Measurements from ENCODE around the gene RBBP9. TPM values are rescaled to one million over a fixed set of nuclear protein-coding genes. Genes with fewer than 3 reads are reported as not detected.

Gene RBBP9
- total and polyA plus RNA-seq, 4 donors = 6.4 to 9.5 (median 7.0) TPM

DNA sequence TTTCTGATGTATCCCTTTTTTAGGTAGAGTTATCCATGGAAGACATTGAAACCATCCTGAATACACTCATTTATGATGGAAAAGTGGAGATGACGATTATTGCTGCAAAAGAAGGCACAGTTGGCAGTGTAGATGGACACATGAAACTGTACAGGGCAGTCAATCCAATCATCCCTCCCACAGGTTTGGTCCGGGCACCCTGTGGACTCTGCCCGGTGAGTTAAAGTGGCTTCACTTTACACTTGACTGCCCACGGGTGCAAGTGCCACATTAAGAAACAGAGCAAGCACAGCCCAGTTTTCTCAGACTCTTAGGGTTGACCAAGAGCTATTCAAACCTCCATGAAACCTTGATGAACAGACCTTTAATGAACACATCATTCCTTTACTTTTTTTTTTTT lies 15.4 kb downstream of the RBBP9 start:
- 67% methylated on average over 4 of the region's 4 CpGs for WGBS
- no peak overlapping the region for H3K4me3 ChIP-seq (ENCODE audit: low read depth in 1 of 3, low read length in 3 of 3)
- no peaks in the 10 kb centered on the region for H3K9me3 ChIP-seq (ENCODE audit: control insufficient read depth in 4 of 4, low read length in 3 of 4)
- peaks cover 6 to 43% (median 26%) of the 10 kb centered on the region in 4 donors for H3K36me3 ChIP-seq (ENCODE audit: control insufficient read depth in 4 of 4, insufficient read depth in 3 of 4, low read depth in 1 of 4, low read length in 3 of 4)
- H3K4me1 ChIP-seq (ENCODE audit: control insufficient read depth in 4 of 4, insufficient read depth in 4 of 4, low read length in 3 of 4) = peaks cover 0 to 14% (median 7%) of the 10 kb centered on the region in 4 donors
- TF ChIP-seq HNF4A (conservative IDR thresholded peaks at IDR 0.05) (peak in 1 of 2 donors; percentile 43), FOXA2 (IDR thresholded peaks at IDR 0.05) (no peak)
- no peak overlapping the region for H3K9ac ChIP-seq (ENCODE audit: low read depth in 1 of 2, low read length in 2 of 2)
- no peak for DNase-seq (ENCODE audit: low spot score)
- no peak overlapping the region for H3K27ac ChIP-seq (ENCODE audit: low read depth in 1 of 2, low read length in 2 of 2)
- H3K27me3 ChIP-seq (ENCODE audit: control insufficient read depth in 4 of 4, insufficient read depth in 4 of 4, low read length in 3 of 4) = no peaks in the 10 kb centered on the region

DNA sequence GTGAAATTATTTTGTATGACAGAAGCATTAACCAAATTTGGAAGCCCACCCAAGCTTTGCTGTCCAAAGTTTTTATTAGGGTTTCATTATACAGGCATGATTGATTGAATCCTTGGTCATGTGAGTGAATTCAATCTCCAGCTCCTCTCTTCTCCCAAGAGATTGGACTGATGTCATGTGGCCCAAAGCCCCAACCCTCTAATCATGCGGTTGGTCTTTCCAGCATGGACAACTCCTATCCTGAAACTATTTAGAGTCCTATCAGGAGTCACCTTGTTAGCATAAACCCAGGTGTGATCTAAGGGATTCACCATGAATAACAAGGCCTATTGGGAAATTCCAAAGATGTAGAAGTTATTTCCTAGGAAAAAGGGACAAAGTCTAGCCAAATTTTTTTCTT lies 19.2 kb downstream of the RBBP9 start:
- Histone ChIP-seq H3K9me3 (ENCODE audit: control insufficient read depth in 4 of 4, low read length in 3 of 4) (no peaks in the 10 kb centered on the region), H3K36me3 (ENCODE audit: control insufficient read depth in 4 of 4, insufficient read depth in 3 of 4, low read depth in 1 of 4, low read length in 3 of 4) (peaks cover 4 to 40% (median 27%) of the 10 kb centered on the region in 4 donors), H3K27me3 (ENCODE audit: control insufficient read depth in 4 of 4, insufficient read depth in 4 of 4, low read length in 3 of 4) (no peaks in the 10 kb centered on the region), H3K4me3 (ENCODE audit: low read depth in 1 of 3, low read length in 3 of 3) (no peak overlapping the region), H3K4me1 (ENCODE audit: control insufficient read depth in 4 of 4, insufficient read depth in 4 of 4, low read length in 3 of 4) (peaks cover 0 to 14% (median 8%) of the 10 kb centered on the region in 4 donors), H3K9ac (ENCODE audit: low read depth in 1 of 2, low read length in 2 of 2) (no peak overlapping the region), H3K27ac (ENCODE audit: low read depth in 1 of 2, low read length in 2 of 2) (no peak overlapping the region)
- TF ChIP-seq, protein P1, sequence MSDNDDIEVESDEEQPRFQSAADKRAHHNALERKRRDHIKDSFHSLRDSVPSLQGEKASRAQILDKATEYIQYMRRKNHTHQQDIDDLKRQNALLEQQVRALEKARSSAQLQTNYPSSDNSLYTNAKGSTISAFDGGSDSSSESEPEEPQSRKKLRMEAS (IDR thresholded peaks at IDR 0.05) = no peak
- no peak for TF ChIP-seq JUND (IDR thresholded peaks at IDR 0.05)
- TF ChIP-seq, protein P2, sequence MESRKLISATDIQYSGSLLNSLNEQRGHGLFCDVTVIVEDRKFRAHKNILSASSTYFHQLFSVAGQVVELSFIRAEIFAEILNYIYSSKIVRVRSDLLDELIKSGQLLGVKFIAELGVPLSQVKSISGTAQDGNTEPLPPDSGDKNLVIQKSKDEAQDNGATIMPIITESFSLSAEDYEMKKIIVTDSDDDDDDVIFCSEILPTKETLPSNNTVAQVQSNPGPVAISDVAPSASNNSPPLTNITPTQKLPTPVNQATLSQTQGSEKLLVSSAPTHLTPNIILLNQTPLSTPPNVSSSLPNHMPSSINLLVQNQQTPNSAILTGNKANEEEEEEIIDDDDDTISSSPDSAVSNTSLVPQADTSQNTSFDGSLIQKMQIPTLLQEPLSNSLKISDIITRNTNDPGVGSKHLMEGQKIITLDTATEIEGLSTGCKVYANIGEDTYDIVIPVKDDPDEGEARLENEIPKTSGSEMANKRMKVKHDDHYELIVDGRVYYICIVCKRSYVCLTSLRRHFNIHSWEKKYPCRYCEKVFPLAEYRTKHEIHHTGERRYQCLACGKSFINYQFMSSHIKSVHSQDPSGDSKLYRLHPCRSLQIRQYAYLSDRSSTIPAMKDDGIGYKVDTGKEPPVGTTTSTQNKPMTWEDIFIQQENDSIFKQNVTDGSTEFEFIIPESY (IDR thresholded peaks at IDR 0.05) = no peak
- TF ChIP-seq RXRA (IDR thresholded peaks at IDR 0.05) = no peak
- TF ChIP-seq HNF4G (IDR thresholded peaks at IDR 0.05) = no peak
- TF ChIP-seq HNF4A (conservative IDR thresholded peaks at IDR 0.05) = no peak
- no peak for DNase-seq (ENCODE audit: low spot score)
- WGBS = 91% methylated on average over 1 of the region's 1 CpG

DNA sequence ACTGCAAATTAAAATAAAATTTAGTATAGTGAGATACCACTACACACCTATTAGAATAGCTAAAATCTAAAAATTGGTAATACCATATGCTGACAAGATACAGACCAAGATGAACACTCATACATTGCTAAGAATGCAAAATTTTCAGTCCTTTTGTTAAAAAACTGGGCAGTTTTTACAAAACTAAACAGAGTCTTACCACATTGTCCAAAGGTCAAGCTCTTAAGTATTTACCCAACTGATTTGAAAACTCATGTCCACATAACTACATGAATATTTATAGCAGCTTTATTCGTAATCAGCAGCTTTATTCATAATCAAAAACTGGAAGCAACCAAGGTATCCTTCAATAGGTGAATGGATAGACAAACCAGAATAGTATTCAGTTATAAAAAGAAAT lies 19.8 kb downstream of the RBBP9 start:
- TF ChIP-seq, protein P2 (IDR thresholded peaks at IDR 0.05) = no peak
- TF ChIP-seq SP1 (IDR thresholded peaks at IDR 0.05) (peak; percentile 19), FOXA2 (IDR thresholded peaks at IDR 0.05) (no peak), HNF4A (conservative IDR thresholded peaks at IDR 0.05) (peak; percentile 47 to 58), YY1 (IDR thresholded peaks at IDR 0.05) (no peak), RAD21 (IDR thresholded peaks at IDR 0.05) (no peak), FOXA1 (IDR thresholded peaks at IDR 0.05) (no peak), RXRA (IDR thresholded peaks at IDR 0.05) (no peak)
- TF ChIP-seq, protein P3, sequence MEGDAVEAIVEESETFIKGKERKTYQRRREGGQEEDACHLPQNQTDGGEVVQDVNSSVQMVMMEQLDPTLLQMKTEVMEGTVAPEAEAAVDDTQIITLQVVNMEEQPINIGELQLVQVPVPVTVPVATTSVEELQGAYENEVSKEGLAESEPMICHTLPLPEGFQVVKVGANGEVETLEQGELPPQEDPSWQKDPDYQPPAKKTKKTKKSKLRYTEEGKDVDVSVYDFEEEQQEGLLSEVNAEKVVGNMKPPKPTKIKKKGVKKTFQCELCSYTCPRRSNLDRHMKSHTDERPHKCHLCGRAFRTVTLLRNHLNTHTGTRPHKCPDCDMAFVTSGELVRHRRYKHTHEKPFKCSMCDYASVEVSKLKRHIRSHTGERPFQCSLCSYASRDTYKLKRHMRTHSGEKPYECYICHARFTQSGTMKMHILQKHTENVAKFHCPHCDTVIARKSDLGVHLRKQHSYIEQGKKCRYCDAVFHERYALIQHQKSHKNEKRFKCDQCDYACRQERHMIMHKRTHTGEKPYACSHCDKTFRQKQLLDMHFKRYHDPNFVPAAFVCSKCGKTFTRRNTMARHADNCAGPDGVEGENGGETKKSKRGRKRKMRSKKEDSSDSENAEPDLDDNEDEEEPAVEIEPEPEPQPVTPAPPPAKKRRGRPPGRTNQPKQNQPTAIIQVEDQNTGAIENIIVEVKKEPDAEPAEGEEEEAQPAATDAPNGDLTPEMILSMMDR (IDR thresholded peaks at IDR 0.05; ENCODE audit: low read depth, low read length, missing input control) = no peak
- TF ChIP-seq, protein P4, sequence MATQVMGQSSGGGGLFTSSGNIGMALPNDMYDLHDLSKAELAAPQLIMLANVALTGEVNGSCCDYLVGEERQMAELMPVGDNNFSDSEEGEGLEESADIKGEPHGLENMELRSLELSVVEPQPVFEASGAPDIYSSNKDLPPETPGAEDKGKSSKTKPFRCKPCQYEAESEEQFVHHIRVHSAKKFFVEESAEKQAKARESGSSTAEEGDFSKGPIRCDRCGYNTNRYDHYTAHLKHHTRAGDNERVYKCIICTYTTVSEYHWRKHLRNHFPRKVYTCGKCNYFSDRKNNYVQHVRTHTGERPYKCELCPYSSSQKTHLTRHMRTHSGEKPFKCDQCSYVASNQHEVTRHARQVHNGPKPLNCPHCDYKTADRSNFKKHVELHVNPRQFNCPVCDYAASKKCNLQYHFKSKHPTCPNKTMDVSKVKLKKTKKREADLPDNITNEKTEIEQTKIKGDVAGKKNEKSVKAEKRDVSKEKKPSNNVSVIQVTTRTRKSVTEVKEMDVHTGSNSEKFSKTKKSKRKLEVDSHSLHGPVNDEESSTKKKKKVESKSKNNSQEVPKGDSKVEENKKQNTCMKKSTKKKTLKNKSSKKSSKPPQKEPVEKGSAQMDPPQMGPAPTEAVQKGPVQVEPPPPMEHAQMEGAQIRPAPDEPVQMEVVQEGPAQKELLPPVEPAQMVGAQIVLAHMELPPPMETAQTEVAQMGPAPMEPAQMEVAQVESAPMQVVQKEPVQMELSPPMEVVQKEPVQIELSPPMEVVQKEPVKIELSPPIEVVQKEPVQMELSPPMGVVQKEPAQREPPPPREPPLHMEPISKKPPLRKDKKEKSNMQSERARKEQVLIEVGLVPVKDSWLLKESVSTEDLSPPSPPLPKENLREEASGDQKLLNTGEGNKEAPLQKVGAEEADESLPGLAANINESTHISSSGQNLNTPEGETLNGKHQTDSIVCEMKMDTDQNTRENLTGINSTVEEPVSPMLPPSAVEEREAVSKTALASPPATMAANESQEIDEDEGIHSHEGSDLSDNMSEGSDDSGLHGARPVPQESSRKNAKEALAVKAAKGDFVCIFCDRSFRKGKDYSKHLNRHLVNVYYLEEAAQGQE (IDR thresholded peaks at IDR 0.05) = no peak
- peaks cover 4 to 34% (median 23%) of the 10 kb centered on the region in 4 donors for H3K36me3 ChIP-seq (ENCODE audit: control insufficient read depth in 4 of 4, insufficient read depth in 3 of 4, low read depth in 1 of 4, low read length in 3 of 4)
- H3K4me1 ChIP-seq (ENCODE audit: control insufficient read depth in 4 of 4, insufficient read depth in 4 of 4, low read length in 3 of 4) = peaks cover 0 to 14% (median 8%) of the 10 kb centered on the region in 4 donors
- no peak overlapping the region for H3K4me3 ChIP-seq (ENCODE audit: low read depth in 1 of 3, low read length in 3 of 3)
- 43% methylated on average over 1 of the region's 1 CpG for WGBS
- no peak for DNase-seq (ENCODE audit: low spot score)
- H3K27me3 ChIP-seq (ENCODE audit: control insufficient read depth in 4 of 4, insufficient read depth in 4 of 4, low read length in 3 of 4) = no peaks in the 10 kb centered on the region
- H3K27ac ChIP-seq (ENCODE audit: low read depth in 1 of 2, low read length in 2 of 2) = no peak overlapping the region
- no peaks in the 10 kb centered on the region for H3K9me3 ChIP-seq (ENCODE audit: control insufficient read depth in 4 of 4, low read length in 3 of 4)
- no peak overlapping the region for H3K9ac ChIP-seq (ENCODE audit: low read depth in 1 of 2, low read length in 2 of 2)
